PC-9 (cell line): ENCODE measurements around the gene NPTX1. TPM values are rescaled to one million over a fixed set of nuclear protein-coding genes. Genes with fewer than 3 reads are reported as not detected.

Experiments used
- BruUV-seq: library from RNA; stranded (reverse); fragments of 400-500 nt; replicated peaks from 2 replicates; lab custom pipeline; 2021; lab: Mats Ljungman, UMichigan
- CTCF ChIA-PET: fragments of 300-600 bp; sonication (Branson Sonifier 250); formaldehyde crosslinking; loops from one replicate; lab custom pipeline; 2022; ENCODE audit warnings: antibody characterized with exemption; lab: Charles Lee
- POLR2A ChIA-PET: fragments of 300-600 bp; sonication (Branson Sonifier 250); formaldehyde crosslinking; loops from one replicate; lab custom pipeline; 2022; ENCODE audit warnings: antibody characterized with exemption; ENCODE audit not compliant: unreplicated experiment; lab: Charles Lee
- DNase-seq, 2 experiments: peaks; one replicate each; pipeline versions ENCODE4 v3.0.0 to v3.0.0-alpha.2; 2015 to 2022; ENCODE audit warnings: mixed read lengths in 1 of 2
- H2AFZ ChIP-seq: fragments of 200-600 bp; sonication (generic); 2 replicates; pipeline ENCODE4 v1.8.1; 2017; ENCODE audit warnings: antibody characterized with exemption
- H3F3A ChIP-seq: fragments of 200-600 bp; sonication (generic); 2 replicates; pipeline ENCODE4 v1.8.1; 2017; ENCODE audit warnings: antibody characterized with exemption, mild to moderate bottlenecking, low read depth; ENCODE audit not compliant: insufficient read depth
- H3K27ac ChIP-seq: fragments of 200-600 bp; sonication (generic); 2 replicates; pipeline ENCODE4 v1.6.1; 2016; ENCODE audit warnings: mixed run types
- H3K27me3 ChIP-seq: fragments of 200-600 bp; sonication (generic); 2 replicates; pipeline ENCODE4 v1.6.1; 2016; ENCODE audit warnings: low read depth, mixed run types; ENCODE audit not compliant: insufficient read depth
- H3K36me3 ChIP-seq: fragments of 200-600 bp; sonication (generic); 2 replicates; pipeline ENCODE4 v1.6.1; 2016; ENCODE audit warnings: low read depth, mixed run types
- H3K4me1 ChIP-seq: fragments of 200-600 bp; sonication (generic); replicated peaks from 2 replicates; pipeline ENCODE4 v1.6.1; 2016; ENCODE audit warnings: mixed run types; ENCODE audit not compliant: insufficient read depth
- H3K4me2 ChIP-seq: fragments of 200-600 bp; sonication (generic); 2 replicates; pipeline ENCODE4 v1.6.1; 2017; ENCODE audit warnings: mixed run types
- H3K4me3 ChIP-seq: fragments of 200-600 bp; sonication (generic); 2 replicates; pipeline ENCODE4 v1.6.1; 2016; ENCODE audit warnings: mixed run types
- H3K79me2 ChIP-seq: fragments of 200-600 bp; sonication (generic); 2 replicates; pipeline ENCODE4 v1.6.1; 2017; ENCODE audit warnings: low read depth, mixed run types
- H3K9me2 ChIP-seq: fragments of 200-600 bp; sonication (generic); 2 replicates; pipeline ENCODE4 v1.8.1; 2017; ENCODE audit warnings: mild to moderate bottlenecking; ENCODE audit not compliant: insufficient read depth
- H3K9me3 ChIP-seq: fragments of 200-600 bp; sonication (generic); 2 replicates; pipeline ENCODE4 v1.8.1; 2016; ENCODE audit warnings: low read depth; ENCODE audit not compliant: insufficient read depth
- H4K20me1 ChIP-seq: fragments of 200-600 bp; sonication (generic); 2 replicates; pipeline ENCODE4 v1.8.1; 2017; ENCODE audit not compliant: insufficient read depth
- CTCF ChIP-seq: fragments of 200-600 bp; sonication (generic); conservative IDR thresholded peaks from 2 replicates; pipeline ENCODE4 v1.6.1; 2017; ENCODE audit warnings: mixed run types, antibody characterized with exemption, mild to moderate bottlenecking, moderate library complexity
- EZH2 ChIP-seq: fragments of 200-600 bp; sonication (generic); IDR thresholded peaks from 2 replicates; pipeline ENCODE4 v1.8.0; 2017; ENCODE audit warnings: antibody characterized with exemption, low read depth
- intact Hi-C: fragments of 100-400 bp; cut with micrococcal nuclease; formaldehyde crosslinking; loops from one replicate; pipeline ENCODE4 v1.10.0; 2022; ENCODE audit not compliant: unreplicated experiment
- total RNA-seq: library from RNA; stranded (reverse); gene quantifications from 2 replicates; pipeline ENCODE4 v1.2.3, GENCODE V29; 2021

Gene NPTX1
- total RNA-seq, 1 experiment from 2014 or later: 6.9 TPM

- intact Hi-C loops: no loop called here
- POLR2A ChIA-PET: no interaction called here
Observed at GRCh38 chr17:80443498-80443897, 32.9 kb downstream of the NPTX1 start.

GRCh38 chr17:80442764-80443163 is 33.6 kb downstream of the NPTX1 start:
- Histone ChIP-seq H3K9me2 (no peaks in the 10 kb centered on the region), H3F3A (no peaks in the 10 kb centered on the region), H2AFZ (no peak overlapping the region), H3K4me1 (no peaks in the 10 kb centered on the region), H3K4me3 (no peak overlapping the region), H4K20me1 (no peaks in the 10 kb centered on the region), H3K27ac (no peak overlapping the region), H3K4me2 (no peak overlapping the region), H3K27me3 (peaks cover 6% of the 10 kb centered on the region; the same call in 1 of the 2 replicates), H3K9me3 (no peaks in the 10 kb centered on the region), H3K79me2 (no peaks in the 10 kb centered on the region), H3K36me3 (no peaks in the 10 kb centered on the region)
- no TSS peak for BruUV-seq
- POLR2A ChIA-PET: no interaction called here
- no peak for DNase-seq
- CTCF ChIA-PET: no interaction called here
- TF ChIP-seq CTCF (no peak), EZH2 (no peak)
- intact Hi-C loops: no loop called here

More at GRCh38 chr17:80443498-80443897, 32.9 kb downstream of the NPTX1 start:
- no TSS peak for BruUV-seq
- Histone ChIP-seq H3K4me3 (no peak overlapping the region), H3K27ac (no peak overlapping the region), H3K9me3 (no peaks in the 10 kb centered on the region), H4K20me1 (no peaks in the 10 kb centered on the region), H3K4me1 (no peaks in the 10 kb centered on the region), H3K27me3 (peaks cover 6% of the 10 kb centered on the region; the same call in 1 of the 2 replicates), H3K9me2 (no peaks in the 10 kb centered on the region), H3K36me3 (no peaks in the 10 kb centered on the region), H2AFZ (no peak overlapping the region), H3F3A (no peaks in the 10 kb centered on the region), H3K4me2 (no peak overlapping the region), H3K79me2 (no peaks in the 10 kb centered on the region)
- CTCF ChIA-PET: no interaction called here
- TF ChIP-seq CTCF: no peak
- no peak for TF ChIP-seq EZH2
- DNase-seq: no peak

GRCh38 chr17:80442323-80442659 is 34.1 kb downstream of the NPTX1 start:
- no peak overlapping the region for H3K4me3 ChIP-seq
- no peak overlapping the region for H3K4me2 ChIP-seq
- no peaks in the 10 kb centered on the region for H3K9me2 ChIP-seq
- intact Hi-C loops: no loop called here
- H3K36me3 ChIP-seq: no peaks in the 10 kb centered on the region
- TF ChIP-seq CTCF (no peak), EZH2 (no peak)
- no peaks in the 10 kb centered on the region for H3K9me3 ChIP-seq
- no peak overlapping the region for H3K27ac ChIP-seq
- ChIA-PET CTCF (no interaction called here), POLR2A (no interaction called here)
- no peaks in the 10 kb centered on the region for H3K4me1 ChIP-seq
- no peaks in the 10 kb centered on the region for H3K79me2 ChIP-seq
- no peaks in the 10 kb centered on the region for H3F3A ChIP-seq
- no peak overlapping the region for H2AFZ ChIP-seq
- H4K20me1 ChIP-seq: no peaks in the 10 kb centered on the region
- BruUV-seq: no TSS peak
- no peak for DNase-seq
- peaks cover 6% of the 10 kb centered on the region; the same call in 1 of the 2 replicates for H3K27me3 ChIP-seq
